ENCODE measurements around the gene ZNF132. TPM values are rescaled to one million over a fixed set of nuclear protein-coding genes. Genes with fewer than 3 reads are reported as not detected.

ZNF132 gene
- total and polyA plus RNA-seq, 9 of the 15 experiments (the other 6 are each of a cell fraction or from before 2014, with no cell fraction given): 0.03 to 0.42 (median 0.10) TPM; not detected in 5

- peaks cover 28% of the 10 kb centered on the region for H3K79me2 ChIP-seq (ENCODE audit: control insufficient read depth, insufficient read depth, low read length)
- WGBS (ENCODE audit: insufficient coverage, low coverage, missing lambda C conversion rate): 42% methylated on average over 18 of the region's 21 CpGs
- in situ Hi-C loops (cut with MboI): no loop called here
- BruUV-seq (replicated peaks): no TSS peak
- ATAC-seq (peak; percentile 64), FAIRE-seq (no peak), DNase-seq (ENCODE audit: extremely low read depth in 1 of 4, low spot score in 3 of 4) (peak in 3 of 4 experiments; percentile 31 to 46 (median 39))
- ChIA-PET POLR2A (interaction anchor here (0.7 to 0.9 kb wide), 2 partner anchors 13 to 212 kb away, joined by 3 to 7 read pairs; partner anchors contain the start of genes ZNF274 and ZNF584), CTCF (ENCODE audit: low intra/inter-chr PET ratio) (interaction anchor here (0.6 kb wide), 1 partner anchor 26 kb away, joined by 3 read pairs; no protein-coding TSS in a partner anchor)
- intact Hi-C loops (cut with micrococcal nuclease): no loop called here
- no peak within 1 kb of the TSS for H3K4me3 ChIP-seq
- H3K9me1 ChIP-seq (ENCODE audit: control insufficient read depth, insufficient read depth, low read length): no peaks in the 10 kb centered on the region
- H3K36me3 ChIP-seq (ENCODE audit: control insufficient read depth, insufficient read depth, low read length): peaks cover 53% of the 10 kb centered on the region
- no peaks in the 10 kb centered on the region for H3K9me3 ChIP-seq (replicated peaks; ENCODE audit: control insufficient read depth, insufficient read depth, low read depth, low read length)
- peaks cover 18% of the 10 kb centered on the region; the same call in 1 of the 2 replicates for H4K20me1 ChIP-seq (replicated peaks; ENCODE audit: control insufficient read depth, insufficient read depth, low read length)
- peaks cover 8 to 58% of the 10 kb centered on the region in 2 experiments; a peak in 4 of 5 replicates for H3K4me1 ChIP-seq (replicated peaks in 1 of 2; ENCODE audit: control insufficient read depth in 2 of 2, insufficient read depth in 2 of 2, low read length in 2 of 2)
- no peak within 1 kb of the TSS; the same call in 2 of the 3 replicates for H3K27ac ChIP-seq (ENCODE audit: extremely low read depth, low read depth, low read length)
- H3K27me3 ChIP-seq (ENCODE audit: control insufficient read depth in 2 of 2, insufficient read depth in 2 of 2, low read length in 2 of 2): no peaks in the 10 kb centered on the region
- H2AFZ ChIP-seq (ENCODE audit: low read depth, low read length): no peak within 1 kb of the TSS
- peak within 1 kb of the TSS in 1 of 2 experiments; percentile 38; a peak in 1 of 4 replicates for H3K9ac ChIP-seq (ENCODE audit: insufficient read depth in 1 of 2, low read depth in 2 of 2, low read length in 2 of 2)
- H3K4me2 ChIP-seq (ENCODE audit: insufficient read depth, low read length): no peak within 1 kb of the TSS
- peak; percentile 86; the same call in 1 of the 2 replicates for TF ChIP-seq ILF3 (IDR thresholded peaks at IDR 0.05; ENCODE audit: borderline replicate concordance)
- peak; percentile 16; the same call in 1 of the 2 replicates for TF ChIP-seq ZNF253 (CRISPR knock-in tag; conservative IDR thresholded peaks at IDR 0.05)
- no peak for TF ChIP-seq CSDE1 (IDR thresholded peaks at IDR 0.05)
- TF ChIP-seq DMBX1 (CRISPR knock-in tag; IDR thresholded peaks at IDR 0.05; ENCODE audit: borderline replicate concordance): no peak
- TF ChIP-seq DLX4 (CRISPR knock-in tag; IDR thresholded peaks at IDR 0.05): no peak
- no peak for TF ChIP-seq FIP1L1 (IDR thresholded peaks at IDR 0.05; ENCODE audit: low read depth, low read length, poor library complexity, severe bottlenecking)
- peak; percentile 80 for TF ChIP-seq ERF (CRISPR knock-in tag; IDR thresholded peaks at IDR 0.05)
- TF ChIP-seq POLR2AphosphoS2 (IDR thresholded peaks at IDR 0.05; ENCODE audit: low read length): peak; percentile 96
- peak; percentile 69 for TF ChIP-seq POLR2B (IDR thresholded peaks at IDR 0.05; ENCODE audit: low read depth, partially characterized antibody)
- no peak for TF ChIP-seq KDM4B (IDR thresholded peaks at IDR 0.05; ENCODE audit: borderline replicate concordance in 2 of 2, low read depth in 1 of 2)
- peak; percentile 36; the same call in 1 of the 2 replicates for TF ChIP-seq POLR2AphosphoS5 (IDR thresholded peaks at IDR 0.05; ENCODE audit: control insufficient read depth, insufficient read depth, low read depth, low read length)
- peak; percentile 83 for TF ChIP-seq POLR2A (conservative IDR thresholded peaks at IDR 0.05)
These were observed 44.6 kb downstream of the ZNF132 start, which contains the start of gene RNF225 for GRCh38 chr19:58395220-58395978. RNF225 (plus strand) TSS chr19:58395656; CDS start chr19:58396090, 434 bp downstream.

Data from K562 (cell line).